OCI-LY1 (cell line): ENCODE results near the gene RREB1.

ENCODE experiments used
- H2AFZ ChIP-seq: fragments of 200-600 bp; sonication (generic), shearing (Covaris generic); 2 replicates; pipeline ENCODE4 v1.6.0; 2014; ENCODE audit warnings: antibody characterized with exemption, mild to moderate bottlenecking, low read length
- H3F3A ChIP-seq: fragments of 200-600 bp; sonication (generic), shearing (Covaris generic); 2 replicates; pipeline ENCODE4 v1.6.0; 2014; ENCODE audit warnings: mild to moderate bottlenecking, antibody characterized with exemption, low read length, moderate library complexity; ENCODE audit not compliant: insufficient read depth
- H3K27ac ChIP-seq: fragments of 200-600 bp; sonication (generic); 2 replicates; pipeline ENCODE4 v1.5.1; 2014; ENCODE audit warnings: low read length, mixed run types, mild to moderate bottlenecking, low read depth; ENCODE audit not compliant: poor library complexity, severe bottlenecking
- H3K27me3 ChIP-seq: fragments of 200-600 bp; sonication (generic); 2 replicates; pipeline ENCODE4 v1.6.0; 2014; ENCODE audit warnings: antibody characterized with exemption, mild to moderate bottlenecking, low read length, moderate library complexity; ENCODE audit not compliant: insufficient read depth
- H3K36me3 ChIP-seq: fragments of 200-600 bp; sonication (generic); 2 replicates; pipeline ENCODE4 v1.6.1; 2014; ENCODE audit warnings: mild to moderate bottlenecking, antibody characterized with exemption, low read length, moderate library complexity, mixed read lengths; ENCODE audit not compliant: insufficient read depth
- H3K4me1 ChIP-seq: fragments of 200-600 bp; sonication (generic); 2 replicates; pipeline ENCODE4 v1.5.1; 2014; ENCODE audit warnings: mild to moderate bottlenecking, low read length, moderate library complexity; ENCODE audit not compliant: insufficient read depth, severe bottlenecking
- H3K4me2 ChIP-seq: fragments of 200-600 bp; sonication (generic), shearing (Covaris generic); 2 replicates; pipeline ENCODE4 v1.6.1; 2014; ENCODE audit warnings: low read length
- H3K4me3 ChIP-seq: fragments of 200-600 bp; sonication (generic); 2 replicates; pipeline ENCODE4 v1.5.1; 2014; ENCODE audit warnings: low read length, low read depth, mild to moderate bottlenecking, mixed read lengths; ENCODE audit not compliant: poor library complexity, severe bottlenecking
- H3K79me2 ChIP-seq: fragments of 200-600 bp; shearing (Covaris generic); 2 replicates; pipeline ENCODE4 v1.6.1; 2016; ENCODE audit warnings: mixed run types, low read length, mixed read lengths; ENCODE audit not compliant: insufficient read depth
- H3K9ac ChIP-seq: fragments of 200-600 bp; sonication (generic), shearing (Covaris generic); 2 replicates; pipeline ENCODE4 v1.6.1; 2014; ENCODE audit warnings: mild to moderate bottlenecking, low read length, mixed read lengths
- H3K9me2 ChIP-seq: fragments of 200-600 bp; sonication (generic), shearing (Covaris generic); 2 replicates; pipeline ENCODE4 v1.6.1; 2014; ENCODE audit warnings: low read depth, mild to moderate bottlenecking, low read length, mixed read lengths
- H3K9me3 ChIP-seq: fragments of 200-600 bp; shearing (Covaris generic); 2 replicates; pipeline ENCODE4 v1.6.1; 2014; ENCODE audit warnings: low read length, mixed read lengths
- H4K20me1 ChIP-seq: fragments of 200-600 bp; sonication (generic), shearing (Covaris generic); 2 replicates; pipeline ENCODE4 v1.6.0; 2016; ENCODE audit warnings: mild to moderate bottlenecking, low read length; ENCODE audit not compliant: insufficient read depth
- CTCF ChIP-seq: fragments of 200-600 bp; sonication (generic), shearing (Covaris generic); IDR thresholded peaks from 2 replicates; pipeline ENCODE4 v1.5.1; 2017; ENCODE audit warnings: mild to moderate bottlenecking, antibody characterized with exemption, low read length, moderate library complexity, mixed read lengths
- EZH2 ChIP-seq: fragments of 200-600 bp; sonication (generic), shearing (Covaris generic); IDR thresholded peaks from 2 replicates; pipeline ENCODE4 v1.8.0; 2017; ENCODE audit warnings: borderline replicate concordance, mixed run types, mild to moderate bottlenecking, antibody characterized with exemption, low read length, moderate library complexity, mixed read lengths

RREB1 gene

DNA sequence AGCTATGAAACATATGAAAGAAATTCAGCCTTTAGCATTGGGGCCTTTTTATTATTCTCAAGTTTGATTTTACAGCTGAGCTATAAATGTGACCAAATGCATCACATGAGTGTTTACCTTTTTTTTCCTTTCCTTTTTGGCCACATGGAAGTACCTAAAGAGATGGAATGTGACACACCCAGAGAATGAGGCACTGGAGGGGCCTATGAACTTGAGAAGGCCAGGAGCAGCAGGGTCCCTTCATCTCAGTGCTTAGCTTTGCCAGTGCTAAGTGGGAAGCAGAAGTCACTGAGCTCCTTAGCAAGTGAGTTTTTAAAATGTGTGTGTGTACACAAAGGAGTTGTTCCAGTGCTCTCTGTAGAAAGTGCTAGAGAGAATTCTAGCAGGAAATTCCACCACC is 44.7 kb downstream of the RREB1 start:
- H3K9me3 ChIP-seq = no peaks in the 10 kb centered on the region
- no peak overlapping the region for H3K9ac ChIP-seq
- H3K27ac ChIP-seq = no peak overlapping the region
- H3K36me3 ChIP-seq = no peaks in the 10 kb centered on the region
- no peak overlapping the region for H3K4me3 ChIP-seq
- no peak overlapping the region for H2AFZ ChIP-seq
- 0 out of 2 replicates have a peak, but pooled peaks cover 3% of the 10 kb centered on the region for H3K79me2 ChIP-seq
- no peaks in the 10 kb centered on the region for H3K27me3 ChIP-seq
- H3F3A ChIP-seq = no peaks in the 10 kb centered on the region
- no peaks in the 10 kb centered on the region for H4K20me1 ChIP-seq
- no peak for TF ChIP-seq EZH2
- peaks cover 38% of the 10 kb centered on the region for H3K4me1 ChIP-seq
- H3K9me2 ChIP-seq = no peaks in the 10 kb centered on the region
- no peak overlapping the region for H3K4me2 ChIP-seq

DNA sequence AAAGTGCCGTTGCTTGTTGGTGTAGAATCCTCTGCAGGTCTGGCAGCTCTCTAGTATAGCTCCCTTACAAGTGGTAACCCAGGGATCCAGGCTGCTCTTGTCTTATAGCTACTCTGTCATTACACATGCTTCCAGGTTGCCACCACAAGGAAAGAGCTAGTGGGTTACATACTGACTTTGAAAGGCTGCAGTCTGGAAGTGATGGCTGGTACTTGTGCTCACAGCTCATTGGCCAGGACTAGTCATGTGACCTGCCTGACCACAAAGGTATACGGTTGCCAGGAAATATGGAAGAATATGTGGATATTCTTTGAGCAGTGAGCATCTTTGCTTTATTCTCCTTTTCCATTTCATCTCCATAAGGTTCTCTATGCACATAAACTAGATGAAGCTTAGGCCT is 46.0 kb downstream of the RREB1 start:
- Histone ChIP-seq H3K9ac (no peak overlapping the region), H3F3A (no peaks in the 10 kb centered on the region), H3K36me3 (no peaks in the 10 kb centered on the region), H3K4me1 (peaks cover 38% of the 10 kb centered on the region), H2AFZ (no peak overlapping the region), H3K27ac (no peak overlapping the region), H3K79me2 (no peaks in the 10 kb centered on the region), H3K27me3 (no peaks in the 10 kb centered on the region), H3K4me2 (no peak overlapping the region), H3K9me3 (no peaks in the 10 kb centered on the region), H3K9me2 (no peaks in the 10 kb centered on the region), H4K20me1 (no peaks in the 10 kb centered on the region), H3K4me3 (no peak overlapping the region)
- no peak for TF ChIP-seq CTCF
- no peak for TF ChIP-seq EZH2

GRCh38 chr6:7154341-7155139 is 46.8 kb downstream of the RREB1 start:
- no peak overlapping the region for H3K9ac ChIP-seq
- no peaks in the 10 kb centered on the region for H4K20me1 ChIP-seq
- H3K36me3 ChIP-seq = no peaks in the 10 kb centered on the region
- no peaks in the 10 kb centered on the region for H3K9me2 ChIP-seq
- H3K27ac ChIP-seq = no peak overlapping the region
- H3F3A ChIP-seq = no peaks in the 10 kb centered on the region
- H3K4me3 ChIP-seq = no peak overlapping the region
- no peaks in the 10 kb centered on the region for H3K27me3 ChIP-seq
- H3K79me2 ChIP-seq = no peaks in the 10 kb centered on the region
- H2AFZ ChIP-seq = no peak overlapping the region
- TF ChIP-seq CTCF = no peak
- no peak for TF ChIP-seq EZH2
- H3K9me3 ChIP-seq = no peaks in the 10 kb centered on the region
- H3K4me2 ChIP-seq = no peak overlapping the region
- peaks cover 38% of the 10 kb centered on the region for H3K4me1 ChIP-seq
